KG1 (cell line): ENCODE results near the gene AMBRA1.

Source experiments
- DNase-seq: peaks from one replicate; lab custom pipeline; 2025; lab: John Stamatoyannopoulos, UW

AMBRA1 gene, protein sequence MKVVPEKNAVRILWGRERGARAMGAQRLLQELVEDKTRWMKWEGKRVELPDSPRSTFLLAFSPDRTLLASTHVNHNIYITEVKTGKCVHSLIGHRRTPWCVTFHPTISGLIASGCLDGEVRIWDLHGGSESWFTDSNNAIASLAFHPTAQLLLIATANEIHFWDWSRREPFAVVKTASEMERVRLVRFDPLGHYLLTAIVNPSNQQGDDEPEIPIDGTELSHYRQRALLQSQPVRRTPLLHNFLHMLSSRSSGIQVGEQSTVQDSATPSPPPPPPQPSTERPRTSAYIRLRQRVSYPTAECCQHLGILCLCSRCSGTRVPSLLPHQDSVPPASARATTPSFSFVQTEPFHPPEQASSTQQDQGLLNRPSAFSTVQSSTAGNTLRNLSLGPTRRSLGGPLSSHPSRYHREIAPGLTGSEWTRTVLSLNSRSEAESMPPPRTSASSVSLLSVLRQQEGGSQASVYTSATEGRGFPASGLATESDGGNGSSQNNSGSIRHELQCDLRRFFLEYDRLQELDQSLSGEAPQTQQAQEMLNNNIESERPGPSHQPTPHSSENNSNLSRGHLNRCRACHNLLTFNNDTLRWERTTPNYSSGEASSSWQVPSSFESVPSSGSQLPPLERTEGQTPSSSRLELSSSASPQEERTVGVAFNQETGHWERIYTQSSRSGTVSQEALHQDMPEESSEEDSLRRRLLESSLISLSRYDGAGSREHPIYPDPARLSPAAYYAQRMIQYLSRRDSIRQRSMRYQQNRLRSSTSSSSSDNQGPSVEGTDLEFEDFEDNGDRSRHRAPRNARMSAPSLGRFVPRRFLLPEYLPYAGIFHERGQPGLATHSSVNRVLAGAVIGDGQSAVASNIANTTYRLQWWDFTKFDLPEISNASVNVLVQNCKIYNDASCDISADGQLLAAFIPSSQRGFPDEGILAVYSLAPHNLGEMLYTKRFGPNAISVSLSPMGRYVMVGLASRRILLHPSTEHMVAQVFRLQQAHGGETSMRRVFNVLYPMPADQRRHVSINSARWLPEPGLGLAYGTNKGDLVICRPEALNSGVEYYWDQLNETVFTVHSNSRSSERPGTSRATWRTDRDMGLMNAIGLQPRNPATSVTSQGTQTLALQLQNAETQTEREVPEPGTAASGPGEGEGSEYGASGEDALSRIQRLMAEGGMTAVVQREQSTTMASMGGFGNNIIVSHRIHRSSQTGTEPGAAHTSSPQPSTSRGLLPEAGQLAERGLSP (N-terminal part only)

DNA sequence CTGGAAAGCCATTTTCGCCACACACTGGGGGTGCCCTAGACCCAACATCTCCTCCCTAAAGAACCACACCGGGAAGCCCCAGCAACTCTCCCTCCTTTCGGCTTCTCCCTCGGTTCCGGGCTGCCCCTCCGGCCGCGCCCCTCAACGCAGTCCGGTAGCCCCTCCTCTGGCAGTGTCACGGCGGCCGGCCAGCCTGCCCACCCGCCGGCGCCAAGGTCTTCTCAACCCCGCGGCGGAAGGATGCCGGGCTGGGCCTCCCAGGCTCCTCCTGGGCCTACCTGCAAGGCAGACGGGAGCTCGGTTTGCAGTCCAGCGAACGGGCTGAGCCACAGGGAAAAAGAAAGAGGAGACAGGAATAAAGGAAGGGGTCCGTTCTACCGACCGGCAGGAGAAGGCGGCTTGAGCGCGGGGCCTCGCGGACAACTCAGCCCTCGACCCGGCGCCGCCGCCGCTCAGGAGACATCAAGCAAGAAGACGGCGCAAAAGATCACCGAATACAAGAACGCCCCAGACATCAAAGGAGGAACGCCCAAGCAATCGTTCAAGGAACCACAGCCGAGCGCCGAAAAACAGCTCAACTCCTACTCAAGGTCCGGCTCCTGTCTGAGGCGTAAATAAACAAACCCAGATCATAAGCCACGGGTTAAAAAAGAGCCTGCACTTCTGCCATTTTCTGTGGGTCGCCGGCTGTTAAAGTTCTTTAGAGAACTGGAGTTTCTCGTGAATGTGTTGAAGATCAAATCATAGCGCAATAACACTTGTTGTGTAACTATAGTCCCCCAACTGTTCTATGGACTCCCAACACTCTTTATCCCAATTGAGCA, at the start of gene AMBRA1:
Gene AMBRA1 (minus strand): TSS at position 474 of the 824 bp plus-strand sequence. CDS start 45,643 bp downstream, outside the sequence.
- DNase-seq, result peak; percentile 90

GRCh38 chr11:46643531-46643930, 49.7 kb upstream of the AMBRA1 start:
- DNase-seq, result no peak

DNA sequence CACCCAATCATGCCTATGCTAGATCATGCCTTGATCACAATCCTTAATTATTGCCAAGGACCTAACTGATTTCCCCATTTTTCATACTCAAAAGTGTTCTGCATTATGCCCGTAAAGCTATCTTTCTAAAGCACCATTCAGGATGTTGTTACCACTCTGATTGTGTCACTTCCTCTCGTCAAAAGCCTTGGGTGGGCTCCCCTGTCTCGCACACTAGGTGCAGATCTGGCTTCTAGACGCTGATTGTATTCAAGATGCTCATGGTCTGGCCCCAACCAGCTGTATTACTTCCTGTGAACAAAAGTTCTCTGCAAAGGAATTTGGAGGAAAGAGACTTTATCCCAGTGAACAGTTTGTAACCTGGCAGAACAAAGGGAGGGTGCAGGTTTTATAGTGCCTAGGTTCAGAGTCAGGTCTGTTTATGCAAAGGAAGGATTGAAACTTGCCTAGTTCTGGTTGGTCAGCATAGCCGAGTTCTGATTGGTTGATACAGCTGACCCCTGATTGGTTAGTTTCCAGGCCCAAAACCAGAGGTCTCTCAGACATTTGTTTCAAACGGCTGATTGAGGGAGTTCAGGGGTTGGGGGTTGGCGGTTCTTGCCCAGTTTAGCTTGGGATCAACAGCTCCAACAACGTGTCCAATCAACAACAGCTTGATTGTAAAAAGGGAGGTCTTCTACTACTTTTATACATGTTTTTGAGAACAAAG, 49.0 kb upstream of the AMBRA1 start:
- DNase-seq, result no peak

DNA sequence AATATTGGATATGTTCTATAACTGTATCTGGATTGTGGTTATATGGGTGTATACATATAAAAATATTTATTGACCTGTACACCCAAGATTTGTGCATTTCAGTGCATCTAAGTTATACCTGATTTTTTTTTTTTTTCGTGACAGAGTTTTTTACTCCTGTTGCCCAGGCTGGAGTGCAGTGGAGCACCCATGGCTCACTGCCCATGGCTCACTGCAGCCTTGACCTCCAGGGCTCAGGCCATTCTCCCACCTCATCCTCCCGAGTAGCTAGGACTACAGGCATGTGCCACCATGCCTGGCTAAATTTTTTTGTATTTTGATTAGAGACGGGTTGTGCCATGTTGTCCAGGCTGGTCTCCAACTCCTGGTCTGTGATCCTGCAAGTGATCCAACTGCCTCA, 47.8 kb upstream of the AMBRA1 start:
- DNase-seq, result no peak

DNA sequence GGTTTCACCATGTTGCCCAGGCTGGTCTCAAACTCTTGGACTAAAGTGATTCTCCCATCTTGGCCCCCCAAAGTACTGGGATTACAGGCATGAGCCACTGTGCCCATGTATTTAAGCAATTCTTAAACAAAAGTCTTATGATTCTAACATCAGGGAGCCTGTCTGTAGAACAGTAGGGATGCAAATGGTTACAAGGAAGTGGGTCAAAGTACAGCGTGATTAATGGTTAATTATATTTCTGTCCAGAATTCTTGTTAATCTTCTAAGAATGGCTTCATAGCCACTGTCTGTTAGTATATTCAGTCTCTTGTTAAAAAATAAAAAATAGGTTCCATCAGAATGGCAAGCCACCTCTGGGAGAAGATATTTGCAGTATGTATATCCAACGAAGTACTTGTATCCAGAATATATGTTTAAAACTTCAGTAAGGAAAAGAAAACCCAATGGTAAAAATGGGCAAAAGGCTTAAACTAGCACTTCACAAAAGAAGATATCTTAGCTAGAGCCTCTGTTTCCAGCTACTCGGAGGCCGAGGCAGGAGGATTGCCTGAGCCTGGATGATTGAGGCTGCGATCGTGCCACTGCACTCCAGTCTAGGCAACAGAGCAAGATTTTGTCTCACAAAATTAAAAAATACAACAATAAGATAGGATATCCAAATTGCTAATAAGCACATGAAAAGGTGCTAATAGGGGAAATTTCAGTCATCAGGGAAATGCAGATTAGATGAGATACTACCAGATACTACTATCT, 46.4 kb upstream of the AMBRA1 start:
- no peak for DNase-seq

DNA sequence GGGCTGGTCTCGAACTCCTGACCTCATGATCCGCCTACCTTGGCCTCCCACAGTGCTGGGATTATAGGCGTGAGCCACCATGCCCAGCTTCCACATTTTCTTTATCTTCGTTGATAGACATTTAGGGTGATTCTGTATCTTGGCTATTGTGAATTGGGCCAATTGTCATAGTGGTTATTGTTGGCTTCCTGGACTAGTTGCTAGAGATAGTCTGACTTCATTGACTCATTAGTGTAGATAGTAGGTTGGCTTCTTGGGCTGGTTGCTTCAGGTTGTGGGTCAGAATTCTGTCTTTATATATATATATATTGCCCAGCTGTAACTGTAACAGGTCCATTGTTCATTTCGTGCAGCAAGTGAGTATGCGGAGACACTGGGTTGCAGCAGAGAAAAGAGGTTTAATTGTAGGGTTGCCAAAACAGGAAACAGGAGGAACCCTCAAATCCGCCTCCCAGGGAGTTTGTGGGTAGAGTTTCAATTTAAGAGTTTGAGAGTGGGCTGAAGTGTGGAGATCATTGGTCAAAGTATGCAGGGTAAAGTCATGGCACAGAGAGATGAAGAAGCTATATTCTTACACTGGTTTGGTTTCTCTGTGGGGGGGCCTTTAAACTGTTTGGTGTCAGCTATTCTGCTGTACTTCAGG, 45.5 kb upstream of the AMBRA1 start:
- no peak for DNase-seq

DNA sequence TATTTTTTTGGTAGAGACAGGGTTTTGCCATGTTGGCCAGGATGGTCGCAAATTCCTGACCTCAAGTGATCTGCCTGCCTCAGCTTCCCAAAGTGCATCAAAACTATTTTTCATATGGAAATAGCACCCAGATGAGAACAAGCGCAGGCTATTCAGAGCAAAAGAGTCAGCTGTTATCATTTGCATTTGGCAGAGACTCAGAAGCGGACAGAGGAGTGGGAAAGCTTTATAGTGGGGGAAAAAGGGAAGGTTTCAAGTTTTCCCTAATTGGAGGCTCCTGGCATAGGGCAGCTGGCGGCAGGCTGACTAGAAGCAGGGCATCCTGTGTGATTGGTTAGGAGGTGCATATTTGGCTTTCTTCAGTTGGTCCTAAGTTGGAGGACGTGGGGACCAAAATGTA, 43.7 kb upstream of the AMBRA1 start:
- no peak for DNase-seq

DNA sequence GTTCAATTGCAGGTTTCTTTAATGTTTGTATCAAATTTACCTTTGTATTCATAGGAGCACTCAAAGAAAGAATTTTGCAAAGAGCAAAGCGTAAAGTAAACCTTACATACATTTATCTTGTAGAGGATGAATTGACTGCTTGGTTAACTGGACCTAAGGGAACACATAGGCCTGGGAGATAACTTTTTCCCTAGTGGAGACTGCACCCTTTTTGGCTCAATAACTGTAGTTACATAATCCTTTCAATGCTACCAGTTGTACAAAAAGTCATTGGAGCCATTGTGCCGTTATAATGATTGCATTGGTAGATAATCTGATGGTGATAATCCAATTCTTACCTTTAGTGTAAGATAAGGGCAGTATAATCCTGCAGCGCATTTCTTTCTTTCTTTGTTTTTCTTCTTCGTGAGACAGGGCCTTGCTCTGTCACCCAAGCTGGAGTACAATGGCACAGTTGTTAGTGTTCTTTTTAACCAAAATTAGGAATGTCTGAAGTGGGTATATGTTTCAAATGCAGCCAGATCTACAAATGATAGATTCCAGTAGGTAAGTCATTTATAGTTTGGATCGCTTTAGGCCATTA, 41.8 kb upstream of the AMBRA1 start:
- no peak for DNase-seq

DNA sequence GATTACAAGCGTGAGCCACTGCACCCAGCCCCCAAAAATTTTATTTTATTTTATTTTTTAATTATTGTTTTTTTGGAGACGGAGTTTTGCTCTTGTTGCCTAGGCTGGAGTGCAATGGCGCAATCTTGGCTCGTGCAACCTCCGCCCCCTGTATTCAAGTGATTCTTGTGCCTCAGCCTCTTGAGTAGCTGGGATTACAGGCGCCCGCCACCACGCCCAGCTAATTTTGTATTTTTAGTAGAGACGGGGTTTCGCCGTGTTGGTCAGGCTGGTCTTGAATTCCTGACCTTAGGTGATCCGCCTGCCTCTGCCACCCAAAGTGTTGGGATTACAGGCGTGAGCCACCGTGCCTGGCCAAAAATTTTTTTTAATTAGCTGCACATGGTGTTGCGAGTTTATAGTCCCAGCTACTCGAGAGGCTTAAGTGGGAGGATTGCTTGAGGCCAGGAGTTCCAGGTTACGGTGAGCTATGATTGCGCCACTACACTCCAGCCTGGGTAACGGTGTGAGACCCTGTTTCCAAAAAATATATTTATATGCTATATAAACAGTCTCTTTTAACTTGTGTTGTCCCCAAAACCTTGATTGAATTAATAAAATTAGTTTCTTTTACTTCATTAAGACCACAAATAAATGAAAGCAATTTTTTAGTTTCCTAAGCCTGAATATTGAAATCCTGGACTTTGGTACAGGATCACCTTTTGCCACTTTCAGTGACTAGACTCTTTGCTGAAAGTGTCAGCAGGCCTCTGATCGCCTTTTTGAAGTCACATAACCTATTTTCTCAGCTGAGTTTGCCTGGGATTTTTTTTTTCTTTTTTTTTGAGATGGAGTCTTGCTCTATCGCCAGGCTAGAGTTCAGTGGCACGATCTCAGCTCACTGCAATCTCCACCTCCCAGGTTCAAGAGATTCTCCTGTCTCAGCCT, 39.7 kb upstream of the AMBRA1 start:
- DNase-seq, result no peak

- DNase-seq, result no peak
Measured at GRCh38 chr11:46632502-46632901, 38.7 kb upstream of the AMBRA1 start.

- no peak for DNase-seq
Measured at GRCh38 chr11:46631676-46632075, 37.9 kb upstream of the AMBRA1 start.

GRCh38 chr11:46630237-46630636, 36.4 kb upstream of the AMBRA1 start:
- DNase-seq, result no peak

DNA sequence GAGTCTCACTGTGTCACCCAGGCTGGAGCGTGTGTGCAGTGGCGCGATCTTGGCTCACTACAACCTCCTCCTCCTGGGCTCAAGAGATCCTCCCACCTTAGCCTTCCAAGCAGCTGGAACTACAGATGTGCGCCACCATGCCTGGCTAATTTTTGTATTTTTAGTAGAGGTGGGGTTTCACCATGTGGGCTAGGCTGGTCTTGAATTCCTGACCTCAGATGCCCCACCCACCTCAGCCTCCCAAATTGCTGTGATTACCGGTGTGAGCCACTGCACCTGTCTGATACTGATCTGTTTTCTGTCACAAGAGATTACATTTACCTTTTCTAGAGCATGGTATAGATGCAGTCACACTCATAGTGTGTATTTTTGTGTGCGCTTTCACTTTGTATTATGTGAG, 35.1 kb upstream of the AMBRA1 start:
- DNase-seq, result no peak

DNA sequence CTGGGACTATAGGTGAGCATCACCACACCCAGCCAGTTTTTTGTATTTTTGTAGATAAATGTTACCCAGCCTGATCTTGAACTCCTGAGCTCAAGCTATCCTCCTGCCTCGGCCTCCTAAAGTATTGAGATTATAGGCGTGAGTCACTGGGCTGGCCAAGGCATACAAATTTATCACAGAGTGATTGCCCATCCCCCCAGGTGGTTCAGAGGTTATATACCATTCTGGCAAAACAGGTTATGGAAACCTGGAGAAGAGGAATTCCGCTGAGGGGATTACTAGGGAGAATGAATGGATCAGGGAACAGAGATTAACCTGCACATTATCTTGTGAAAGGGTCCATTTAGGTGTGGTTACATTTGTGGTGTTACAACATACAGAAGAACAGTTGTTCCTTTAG, 31.6 kb upstream of the AMBRA1 start:
- no peak for DNase-seq

- no peak for DNase-seq
Measured at GRCh38 chr11:46618837-46619236, 25.0 kb upstream of the AMBRA1 start.

- no peak for DNase-seq
Measured at GRCh38 chr11:46617972-46618314, 24.1 kb upstream of the AMBRA1 start.

- DNase-seq, result peak; percentile 88
Measured at GRCh38 chr11:46617134-46617971, 23.5 kb upstream of the AMBRA1 start, which contains the start of the genes ATG13 and HARBI1. ATG13 (plus strand) TSS chr11:46617553; CDS start chr11:46644292, 26,739 bp downstream. HARBI1 (minus strand) TSS chr11:46617227; CDS start chr11:46616237, 990 bp downstream.
